OCI-LY3 (cell line): ENCODE data around the gene MBP.

Source experiments
- EZH2phosphoT487 ChIP-seq: fragments of 200-600 bp; shearing (Covaris generic); IDR thresholded peaks from 2 replicates; pipeline ENCODE4 v1.6.1; 2018; ENCODE audit warnings: antibody characterized with exemption, mixed run types, low read depth
- TF ChIP-seq, protein P1 (sequence below): fragments of 200-600, 300-600 bp; sonication (generic); IDR thresholded peaks from 2 replicates; pipeline ENCODE4 v1.5.1; 2014; ENCODE audit warnings: antibody characterized with exemption, low read length, low read depth

DNA sequence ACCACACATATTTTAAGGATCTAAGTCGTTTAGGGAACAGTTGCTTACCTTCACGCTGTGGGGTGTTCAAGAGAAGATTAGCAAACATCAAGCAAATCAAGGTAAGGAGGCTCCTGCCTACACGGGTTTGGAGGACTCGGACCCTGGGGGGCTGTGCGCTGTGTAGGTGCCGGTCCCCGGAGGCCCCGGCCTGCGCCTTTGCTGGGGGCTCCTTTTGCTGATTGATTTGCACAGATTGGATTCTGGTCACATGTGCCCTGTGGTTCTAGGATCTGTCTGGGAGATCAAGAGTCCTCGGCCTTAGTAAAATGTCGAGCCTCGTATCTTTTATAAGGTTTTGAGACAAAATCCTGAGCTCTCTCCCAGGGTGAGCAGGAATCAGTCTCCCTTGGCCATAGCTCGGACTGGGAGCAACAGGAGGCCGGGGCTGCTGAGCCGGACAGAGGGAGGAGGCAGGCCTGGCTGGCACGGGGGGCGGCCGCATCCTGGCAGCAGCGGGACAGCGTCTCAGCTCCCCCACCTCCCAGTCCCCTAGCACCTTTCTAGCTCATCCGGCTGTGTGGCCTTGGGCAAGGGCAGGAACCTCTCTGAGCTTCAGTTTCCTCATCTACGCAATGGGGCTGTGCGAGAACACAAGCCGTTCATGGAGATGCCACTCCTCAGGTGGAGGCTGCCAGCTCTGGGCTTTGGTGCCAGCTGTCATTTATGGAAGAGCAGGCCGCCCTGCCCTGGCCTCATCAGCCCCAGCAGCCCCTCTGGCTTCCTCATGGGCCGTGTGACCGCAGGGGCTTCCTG lies 147.2 kb downstream of the MBP start:
- TF ChIP-seq, protein P1, sequence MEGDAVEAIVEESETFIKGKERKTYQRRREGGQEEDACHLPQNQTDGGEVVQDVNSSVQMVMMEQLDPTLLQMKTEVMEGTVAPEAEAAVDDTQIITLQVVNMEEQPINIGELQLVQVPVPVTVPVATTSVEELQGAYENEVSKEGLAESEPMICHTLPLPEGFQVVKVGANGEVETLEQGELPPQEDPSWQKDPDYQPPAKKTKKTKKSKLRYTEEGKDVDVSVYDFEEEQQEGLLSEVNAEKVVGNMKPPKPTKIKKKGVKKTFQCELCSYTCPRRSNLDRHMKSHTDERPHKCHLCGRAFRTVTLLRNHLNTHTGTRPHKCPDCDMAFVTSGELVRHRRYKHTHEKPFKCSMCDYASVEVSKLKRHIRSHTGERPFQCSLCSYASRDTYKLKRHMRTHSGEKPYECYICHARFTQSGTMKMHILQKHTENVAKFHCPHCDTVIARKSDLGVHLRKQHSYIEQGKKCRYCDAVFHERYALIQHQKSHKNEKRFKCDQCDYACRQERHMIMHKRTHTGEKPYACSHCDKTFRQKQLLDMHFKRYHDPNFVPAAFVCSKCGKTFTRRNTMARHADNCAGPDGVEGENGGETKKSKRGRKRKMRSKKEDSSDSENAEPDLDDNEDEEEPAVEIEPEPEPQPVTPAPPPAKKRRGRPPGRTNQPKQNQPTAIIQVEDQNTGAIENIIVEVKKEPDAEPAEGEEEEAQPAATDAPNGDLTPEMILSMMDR = no peak
- no peak for TF ChIP-seq EZH2phosphoT487
